HepG2 (cell line): ENCODE measurements around the gene IGFL2. TPM values are rescaled to one million over a fixed set of nuclear protein-coding genes. Genes with fewer than 3 reads are reported as not detected.

Experiments
- ATAC-seq: fragments of 200-7000 bp; cut with Tn5 transposase; 3 replicates; pipeline ENCODE4 v1.9.1; 2020; ENCODE audit warnings: mild to moderate bottlenecking, moderate library complexity
- BruUV-seq: library from RNA; stranded (reverse); fragments of 400-500 nt; replicated peaks from 2 replicates; lab custom pipeline; 2021; lab: Mats Ljungman, UMichigan
- CTCF ChIA-PET: fragments of 300-600 bp; formaldehyde crosslinking; extraction: SDS; loops from one replicate; lab custom pipeline; 2021; ENCODE audit warnings: low total read pairs, inconsistent platforms, low intra/inter-chr PET ratio; lab: Yijun Ruan, JAX
- POLR2A ChIA-PET: fragments of 350-600 bp; sonication (Branson Sonifier 250); formaldehyde crosslinking; loops from one replicate; lab custom pipeline; 2020; ENCODE audit warnings: antibody characterized with exemption, inconsistent platforms; lab: Yijun Ruan, JAX
- DNase-seq: peaks from one replicate; pipeline ENCODE4 v3.0.0-alpha.2; 2015; ENCODE audit warnings: low spot score
- FAIRE-seq: peaks from 3 replicates; lab custom pipeline; 2011; peaks lifted over from hg19 to GRCh38; lab: Jason Lieb, UNC
- H2AFZ ChIP-seq: one replicate; pipeline ENCODE4 v1.6.1; 2011; ENCODE audit warnings: low read length, inconsistent platforms
- H3K27ac ChIP-seq: fragments of 300-600 bp; 3 replicates; pipeline ENCODE4 v1.8.0; 2011; ENCODE audit warnings: mixed run types, mild to moderate bottlenecking, mixed read lengths, low read length, inconsistent platforms; ENCODE audit not compliant: insufficient read depth; ENCODE audit errors: extremely low read length
- H3K27me3 ChIP-seq, 2 experiments: fragments of 200-600 bp in 1 of 2; 2 replicates in 1 of 2; 3 replicates in 1 of 2; pipeline versions ENCODE4 v1.6.0 to v1.8.0; 2011; ENCODE audit warnings: low read length in 2 of 2, mild to moderate bottlenecking in 2 of 2, moderate library complexity in 2 of 2, inconsistent platforms in 1 of 2; ENCODE audit not compliant: insufficient read depth in 2 of 2, control insufficient read depth in 1 of 2
- H3K36me3 ChIP-seq, 2 experiments: fragments of 200-600 bp in 1 of 2; replicated peaks in 1 of 2; 2 replicates in 1 of 2; 3 replicates in 1 of 2; pipeline versions ENCODE4 v1.5.1 to v1.8.0; 2011; ENCODE audit warnings: low read length in 2 of 2, inconsistent platforms in 1 of 2; ENCODE audit not compliant: insufficient read depth in 2 of 2, control insufficient read depth in 1 of 2
- H3K4me1 ChIP-seq: 2 replicates; pipeline ENCODE4 v1.5.1; 2012; ENCODE audit warnings: low read length, inconsistent platforms; ENCODE audit not compliant: insufficient read depth
- H3K4me2 ChIP-seq: 2 replicates; pipeline ENCODE4 v1.6.0; 2011; ENCODE audit warnings: low read depth, low read length, inconsistent platforms
- H3K4me3 ChIP-seq, 3 experiments: fragments of 200-600 bp in 1 of 3; sonication (generic), shearing (Covaris generic) in 1 of 3; replicated peaks in 1 of 3; 2 replicates each; pipeline ENCODE4 v1.5.1; 2011 to 2016; ENCODE audit warnings: low read length in 3 of 3, inconsistent platforms in 2 of 3, low read depth in 2 of 3, mild to moderate bottlenecking in 2 of 3, control low read depth in 1 of 3, mixed read lengths in 1 of 3; ENCODE audit not compliant: insufficient read depth in 1 of 3
- H3K79me2 ChIP-seq: one replicate; pipeline ENCODE4 v1.6.1; 2011; ENCODE audit warnings: low read length, inconsistent platforms; ENCODE audit not compliant: insufficient read depth
- H3K9ac ChIP-seq: 2 replicates; pipeline ENCODE4 v1.6.0; 2011; ENCODE audit warnings: mild to moderate bottlenecking, low read depth, low read length, inconsistent platforms; ENCODE audit not compliant: insufficient read depth
- H3K9me3 ChIP-seq: 2 replicates; pipeline ENCODE4 v1.5.1; 2012; ENCODE audit warnings: mild to moderate bottlenecking, low read length
- H4K20me1 ChIP-seq: 2 replicates; pipeline ENCODE4 v1.6.0; 2011; ENCODE audit warnings: inconsistent platforms, mild to moderate bottlenecking, low read length, moderate library complexity; ENCODE audit not compliant: insufficient read depth
- ADNP ChIP-seq: sonication (generic); formaldehyde crosslinking; IDR thresholded peaks from 2 replicates; pipeline ENCODE4 v1.4.0; 2020; ENCODE audit warnings: missing genetic modification reagents
- HHEX ChIP-seq: IDR thresholded peaks from 2 replicates; pipeline ENCODE4 v1.6.1; 2016; ENCODE audit warnings: control low read depth
- ISX ChIP-seq: sonication (generic); formaldehyde crosslinking; conservative IDR thresholded peaks from 2 replicates; pipeline ENCODE4 v1.5.0; 2020; ENCODE audit warnings: missing genetic modification reagents
- NFE2 ChIP-seq: sonication (generic); formaldehyde crosslinking; IDR thresholded peaks from 2 replicates; pipeline ENCODE4 v1.4.0; 2020; ENCODE audit warnings: missing genetic modification reagents
- NFRKB ChIP-seq: fragments of 450-650 bp; IDR thresholded peaks from 2 replicates; pipeline ENCODE4 v1.6.1; 2017
- PBX2 ChIP-seq: IDR thresholded peaks from 2 replicates; pipeline ENCODE4 v1.6.1; 2016; ENCODE audit warnings: control low read depth
- SMARCC2 ChIP-seq: fragments of 450-650 bp; IDR thresholded peaks from 2 replicates; pipeline ENCODE4 v1.6.1; 2017; ENCODE audit warnings: antibody characterized with exemption, mild to moderate bottlenecking
- WIZ ChIP-seq: sonication (generic); formaldehyde crosslinking; IDR thresholded peaks from 2 replicates; pipeline ENCODE4 v1.5.1; 2020; ENCODE audit warnings: mild to moderate bottlenecking, missing genetic modification reagents
- ZFP36L2 ChIP-seq: sonication (generic); formaldehyde crosslinking; IDR thresholded peaks from 2 replicates; pipeline ENCODE4 v1.4.0; 2020; ENCODE audit warnings: missing genetic modification reagents
- ZKSCAN8 ChIP-seq: IDR thresholded peaks from 2 replicates; pipeline ENCODE4 v1.6.1; 2016; ENCODE audit warnings: borderline replicate concordance, missing genetic modification reagents, missing compliant biosample characterization
- ZNF674 ChIP-seq: sonication (generic); formaldehyde crosslinking; IDR thresholded peaks from 2 replicates; pipeline ENCODE4 v1.5.0; 2020; ENCODE audit warnings: low read depth, mild to moderate bottlenecking, missing genetic modification reagents
- WGBS: methylation state at CpG from one replicate; pipeline ENCODE4 v1.1.6; 2017; ENCODE audit warnings: low lambda C conversion rate; 5-methylcytosine and 5-hydroxymethylcytosine counted together
- in situ Hi-C: cut with HindIII; loops from 2 replicates; pipeline ENCODE4 v1.10.0; 2017; ENCODE audit warnings: low pct_unique_long_range_greater_than_20kb; ENCODE audit not compliant: extremely low pct_ligation_motif_present
- intact Hi-C: fragments of 100-400 bp; cut with micrococcal nuclease; formaldehyde crosslinking; loops from one replicate; pipeline ENCODE4 v1.10.0; 2022; ENCODE audit not compliant: unreplicated experiment
- polyA plus RNA-seq, 8 experiments: library from polyadenylated mRNA; depleted of rRNA in 3 of 8; stranded (reverse) in 7 of 8; unstranded in 1 of 8; fragments of >200 nt; fragmentation: Illumina TruSeq in 4 of 8; extraction: Trizol in 4 of 8; gene quantifications; 2 replicates each; pipeline versions ENCODE4 v1.2.1 to v1.2.3, GENCODE V29; 2011 to 2016; ENCODE audit warnings: low read depth in 4 of 8, missing spikeins in 1 of 8, mixed read lengths in 1 of 8; ENCODE audit not compliant: insufficient read depth in 1 of 8
- total RNA-seq, 5 experiments: library from RNA; depleted of rRNA; stranded (reverse); fragments of >200 nt; fragmentation: Illumina TruSeq; extraction: Trizol; gene quantifications; 2 replicates each; pipeline ENCODE4 v1.2.3, GENCODE V29; 2016; ENCODE audit warnings: low read depth in 1 of 5
- TF ChIP-seq, protein P1 (sequence below): sonication (generic); formaldehyde crosslinking; IDR thresholded peaks from 2 replicates; pipeline ENCODE4 v1.8.0; 2022; ENCODE audit warnings: mild to moderate bottlenecking, missing genetic modification reagents

Gene IGFL2
- total and polyA plus RNA-seq, 2 of the 13 experiments (the other 11 are each of a cell fraction or from before 2014, with no cell fraction given): not detected

GRCh38 chr19:46197314-46198070 is 49.5 kb downstream of the IGFL2 start:
- no peak for ATAC-seq
- H3K79me2 ChIP-seq: no peaks in the 10 kb centered on the region
- in situ Hi-C loops: no loop called here
- no peak overlapping the region for H2AFZ ChIP-seq
- POLR2A ChIA-PET: no interaction called here
- no peaks in the 10 kb centered on the region for H4K20me1 ChIP-seq
- H3K9me3 ChIP-seq: no peaks in the 10 kb centered on the region
- WGBS: 9% methylated on average over 4 of the region's 4 CpGs
- DNase-seq: no peak
- FAIRE-seq: no peak
- no peak overlapping the region for H3K9ac ChIP-seq
- H3K4me2 ChIP-seq: no peak overlapping the region
- no peak overlapping the region for H3K4me3 ChIP-seq
- BruUV-seq: no TSS peak
- intact Hi-C loops: no loop called here
- peaks cover 0 to 9% of the 10 kb centered on the region in 2 experiments; a peak in 2 of 5 replicates for H3K27me3 ChIP-seq
- no peaks in the 10 kb centered on the region for H3K36me3 ChIP-seq
- CTCF ChIA-PET: no interaction called here
- TF ChIP-seq, protein P1, sequence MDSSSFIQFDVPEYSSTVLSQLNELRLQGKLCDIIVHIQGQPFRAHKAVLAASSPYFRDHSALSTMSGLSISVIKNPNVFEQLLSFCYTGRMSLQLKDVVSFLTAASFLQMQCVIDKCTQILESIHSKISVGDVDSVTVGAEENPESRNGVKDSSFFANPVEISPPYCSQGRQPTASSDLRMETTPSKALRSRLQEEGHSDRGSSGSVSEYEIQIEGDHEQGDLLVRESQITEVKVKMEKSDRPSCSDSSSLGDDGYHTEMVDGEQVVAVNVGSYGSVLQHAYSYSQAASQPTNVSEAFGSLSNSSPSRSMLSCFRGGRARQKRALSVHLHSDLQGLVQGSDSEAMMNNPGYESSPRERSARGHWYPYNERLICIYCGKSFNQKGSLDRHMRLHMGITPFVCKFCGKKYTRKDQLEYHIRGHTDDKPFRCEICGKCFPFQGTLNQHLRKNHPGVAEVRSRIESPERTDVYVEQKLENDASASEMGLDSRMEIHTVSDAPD (CRISPR knock-in tag): no peak
- no peak for TF ChIP-seq PBX2 (CRISPR knock-in tag)
- no peak for TF ChIP-seq ZNF674 (CRISPR knock-in tag)
- no peak for TF ChIP-seq ZFP36L2 (CRISPR knock-in tag)
- TF ChIP-seq ISX (CRISPR knock-in tag): no peak
- no peak for TF ChIP-seq HHEX (CRISPR knock-in tag)
- no peak for TF ChIP-seq NFE2 (CRISPR knock-in tag)
- TF ChIP-seq WIZ (CRISPR knock-in tag): no peak
- TF ChIP-seq SMARCC2: no peak
- no peak for TF ChIP-seq ZKSCAN8 (CRISPR knock-in tag)
- TF ChIP-seq NFRKB: no peak
- TF ChIP-seq ADNP: no peak
- H3K27ac ChIP-seq: no peak overlapping the region
- H3K4me1 ChIP-seq: peaks cover 20% of the 10 kb centered on the region
